Liver (tissue), 9 donors: ENCODE measurements around the gene TGFBR3L. TPM values are rescaled to one million over a fixed set of nuclear protein-coding genes. Genes with fewer than 3 reads are reported as not detected.

ENCODE experiments used
- DNase-seq: peaks from one replicate; pipeline ENCODE4 v3.0.0-alpha.2; 2017; ENCODE audit warnings: low spot score
- H3K27ac ChIP-seq, 2 donors: one replicate each; pipeline ENCODE4 v1.7.0; 2013; ENCODE audit warnings: inconsistent platforms in 2 of 2, low read length in 2 of 2, control low read depth in 1 of 2, low read depth in 1 of 2, mild to moderate bottlenecking in 1 of 2
- H3K27me3 ChIP-seq, 4 donors: one replicate each; pipeline versions ENCODE4 v1.6.1 to v1.7.0; 2013; ENCODE audit warnings: low read length in 3 of 4, inconsistent platforms in 1 of 4, mild to moderate bottlenecking in 1 of 4, moderate library complexity in 1 of 4; ENCODE audit not compliant: control insufficient read depth in 4 of 4, insufficient read depth in 4 of 4
- H3K36me3 ChIP-seq, 4 donors: one replicate each; pipeline versions ENCODE4 v1.6.1 to v1.7.0; 2013; ENCODE audit warnings: low read length in 3 of 4, mild to moderate bottlenecking in 3 of 4, low read depth in 1 of 4, moderate library complexity in 1 of 4; ENCODE audit not compliant: control insufficient read depth in 4 of 4, insufficient read depth in 3 of 4
- H3K4me1 ChIP-seq, 4 donors: one replicate each; pipeline versions ENCODE4 v1.6.1 to v1.7.0; 2013; ENCODE audit warnings: low read length in 3 of 4, mild to moderate bottlenecking in 3 of 4, moderate library complexity in 1 of 4; ENCODE audit not compliant: control insufficient read depth in 4 of 4, insufficient read depth in 4 of 4
- H3K4me3 ChIP-seq, 3 donors: one replicate each; pipeline versions ENCODE4 v1.6.1 to v1.7.0; 2013; ENCODE audit warnings: low read length in 3 of 3, control low read depth in 1 of 3, low read depth in 1 of 3, mild to moderate bottlenecking in 1 of 3
- H3K9ac ChIP-seq, 2 donors: one replicate each; pipeline ENCODE4 v1.7.0; 2013; ENCODE audit warnings: low read length in 2 of 2, mild to moderate bottlenecking in 2 of 2, moderate library complexity in 2 of 2, control low read depth in 1 of 2, low read depth in 1 of 2
- H3K9me3 ChIP-seq, 4 donors: one replicate each; pipeline versions ENCODE4 v1.6.1 to v1.7.0; 2013; ENCODE audit warnings: low read length in 3 of 4; ENCODE audit not compliant: control insufficient read depth in 4 of 4
- EGR1 ChIP-seq, 2 donors: IDR thresholded peaks; 2 replicates each; pipeline ENCODE4 v1.6.1; 2016 to 2018; ENCODE audit warnings: antibody characterized with exemption in 2 of 2, low read depth in 2 of 2
- FOXA1 ChIP-seq: IDR thresholded peaks from 2 replicates; pipeline ENCODE4 v1.6.1; 2016; ENCODE audit warnings: antibody characterized with exemption
- FOXA2 ChIP-seq: IDR thresholded peaks from 2 replicates; pipeline ENCODE4 v1.6.1; 2016; ENCODE audit warnings: antibody characterized with exemption
- GABPA ChIP-seq, 2 donors: IDR thresholded peaks in 1 of 2; conservative IDR thresholded peaks in 1 of 2; 2 replicates each; pipeline ENCODE4 v1.6.1; 2016; ENCODE audit warnings: antibody characterized with exemption in 2 of 2, mild to moderate bottlenecking in 1 of 2, moderate library complexity in 1 of 2
- HNF4A ChIP-seq, 2 donors: conservative IDR thresholded peaks; 2 replicates each; pipeline ENCODE4 v1.6.1; 2016; ENCODE audit warnings: antibody characterized with exemption in 2 of 2, mild to moderate bottlenecking in 2 of 2
- JUND ChIP-seq, 2 donors: IDR thresholded peaks; 2 replicates each; pipeline ENCODE4 v1.6.1; 2016; ENCODE audit warnings: antibody characterized with exemption in 2 of 2
- MAX ChIP-seq: IDR thresholded peaks from 2 replicates; pipeline ENCODE4 v1.6.1; 2016; ENCODE audit warnings: antibody characterized with exemption
- RAD21 ChIP-seq, 2 donors: IDR thresholded peaks; 2 replicates each; pipeline ENCODE4 v1.6.1; 2016; ENCODE audit warnings: antibody characterized with exemption in 2 of 2, mild to moderate bottlenecking in 2 of 2
- RXRA ChIP-seq, 2 donors: IDR thresholded peaks; 2 replicates each; pipeline ENCODE4 v1.6.1; 2017 to 2018; ENCODE audit warnings: antibody characterized with exemption in 2 of 2, mild to moderate bottlenecking in 1 of 2
- SP1 ChIP-seq: IDR thresholded peaks from 2 replicates; pipeline ENCODE4 v1.6.1; 2018; ENCODE audit warnings: antibody characterized with exemption, mild to moderate bottlenecking
- TAF1 ChIP-seq: conservative IDR thresholded peaks from 2 replicates; pipeline ENCODE4 v1.6.1; 2016; ENCODE audit warnings: antibody characterized with exemption, mild to moderate bottlenecking
- YY1 ChIP-seq: IDR thresholded peaks from 2 replicates; pipeline ENCODE4 v1.6.1; 2016; ENCODE audit warnings: antibody characterized with exemption, mild to moderate bottlenecking
- ZBTB33 ChIP-seq: IDR thresholded peaks from 2 replicates; pipeline ENCODE4 v1.6.1; 2016; ENCODE audit warnings: antibody characterized with exemption
- whole genome bisulfite sequencing: extraction: QIAGEN DNeasy Blood & Tissue Kit; methylation state at CpG from one replicate; pipeline ENCODE4 v1.1.7; 2013; 5-methylcytosine and 5-hydroxymethylcytosine counted together
- polyA plus RNA-seq, 2 donors: library from polyadenylated mRNA; stranded (reverse) in 1 of 2; unstranded in 1 of 2; fragments of 200-250 nt in 1 of 2; fragments of >200 nt in 1 of 2; fragmentation: Nextera tagmentation in 1 of 2; extraction: Ambion mirVana in 1 of 2; gene quantifications; one replicate each; pipeline versions ENCODE4 v1.2.1 to v1.2.3, GENCODE V29; 2013 to 2015
- total RNA-seq, 2 donors: library from RNA; depleted of rRNA; stranded (reverse); fragments of >200 nt; gene quantifications; one replicate each; pipeline ENCODE4 v1.2.3, GENCODE V29; 2014
- TF ChIP-seq, protein P1 (sequence below): fragments of 150-350 bp; IDR thresholded peaks from 2 replicates; pipeline ENCODE4 v1.5.1; 2017; ENCODE audit warnings: improper control_type of control experiment, low read depth, low read length; ENCODE audit not compliant: missing input control
- TF ChIP-seq, protein P2 (sequence below): IDR thresholded peaks from 2 replicates; pipeline ENCODE4 v1.6.1; 2016; ENCODE audit warnings: antibody characterized with exemption
- donor health status: healthy.
- donor health status: healthy.
- donor health status: healthy.
- donor health status: healthy.
- donor health status: healthy.

TGFBR3L gene
- total and polyA plus RNA-seq, 4 donors: 0.32 to 2.5 (median 0.36) TPM; not detected in 1

DNA sequence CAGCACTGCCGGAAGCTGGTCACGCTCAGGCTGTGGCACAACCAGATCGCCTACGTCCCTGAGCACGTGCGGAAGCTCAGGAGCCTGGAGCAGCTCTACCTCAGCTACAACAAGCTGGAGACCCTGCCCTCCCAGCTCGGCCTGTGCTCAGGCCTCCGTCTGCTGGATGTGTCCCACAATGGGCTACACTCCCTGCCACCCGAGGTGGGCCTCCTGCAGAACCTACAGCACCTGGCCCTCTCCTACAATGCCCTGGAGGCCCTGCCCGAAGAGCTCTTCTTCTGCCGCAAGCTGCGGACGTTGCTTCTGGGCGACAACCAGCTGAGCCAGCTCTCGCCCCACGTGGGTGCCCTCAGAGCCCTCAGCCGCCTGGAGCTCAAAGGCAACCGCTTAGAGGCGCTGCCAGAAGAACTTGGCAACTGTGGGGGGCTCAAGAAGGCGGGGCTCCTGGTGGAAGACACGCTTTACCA lies 14.2 kb upstream of the TGFBR3L start:
- Histone ChIP-seq H3K4me1 (peaks cover 9 to 36% (median 25%) of the 10 kb centered on the region in 4 donors), H3K9me3 (no peaks in the 10 kb centered on the region), H3K4me3 (no peak overlapping the region), H3K27me3 (no peaks in the 10 kb centered on the region), H3K36me3 (no peaks in the 10 kb centered on the region), H3K9ac (no peak overlapping the region), H3K27ac (no peak overlapping the region)
- TF ChIP-seq RXRA (IDR thresholded peaks at IDR 0.05): no peak
- TF ChIP-seq, protein P1, sequence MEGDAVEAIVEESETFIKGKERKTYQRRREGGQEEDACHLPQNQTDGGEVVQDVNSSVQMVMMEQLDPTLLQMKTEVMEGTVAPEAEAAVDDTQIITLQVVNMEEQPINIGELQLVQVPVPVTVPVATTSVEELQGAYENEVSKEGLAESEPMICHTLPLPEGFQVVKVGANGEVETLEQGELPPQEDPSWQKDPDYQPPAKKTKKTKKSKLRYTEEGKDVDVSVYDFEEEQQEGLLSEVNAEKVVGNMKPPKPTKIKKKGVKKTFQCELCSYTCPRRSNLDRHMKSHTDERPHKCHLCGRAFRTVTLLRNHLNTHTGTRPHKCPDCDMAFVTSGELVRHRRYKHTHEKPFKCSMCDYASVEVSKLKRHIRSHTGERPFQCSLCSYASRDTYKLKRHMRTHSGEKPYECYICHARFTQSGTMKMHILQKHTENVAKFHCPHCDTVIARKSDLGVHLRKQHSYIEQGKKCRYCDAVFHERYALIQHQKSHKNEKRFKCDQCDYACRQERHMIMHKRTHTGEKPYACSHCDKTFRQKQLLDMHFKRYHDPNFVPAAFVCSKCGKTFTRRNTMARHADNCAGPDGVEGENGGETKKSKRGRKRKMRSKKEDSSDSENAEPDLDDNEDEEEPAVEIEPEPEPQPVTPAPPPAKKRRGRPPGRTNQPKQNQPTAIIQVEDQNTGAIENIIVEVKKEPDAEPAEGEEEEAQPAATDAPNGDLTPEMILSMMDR: no peak
- no peak for TF ChIP-seq SP1
- TF ChIP-seq, protein P2, sequence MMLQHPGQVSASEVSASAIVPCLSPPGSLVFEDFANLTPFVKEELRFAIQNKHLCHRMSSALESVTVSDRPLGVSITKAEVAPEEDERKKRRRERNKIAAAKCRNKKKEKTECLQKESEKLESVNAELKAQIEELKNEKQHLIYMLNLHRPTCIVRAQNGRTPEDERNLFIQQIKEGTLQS: no peak
- no peak for TF ChIP-seq YY1
- no peak for TF ChIP-seq ZBTB33
- no peak for TF ChIP-seq MAX
- TF ChIP-seq GABPA (IDR thresholded peaks at IDR 0.05 in 1 of 2, conservative IDR thresholded peaks at IDR 0.05 in 1 of 2): no peak
- TF ChIP-seq EGR1 (IDR thresholded peaks at IDR 0.05; ENCODE audit: low read depth in 2 of 2): no peak
- no peak for TF ChIP-seq TAF1
- no peak for TF ChIP-seq FOXA1
- TF ChIP-seq JUND (IDR thresholded peaks at IDR 0.05): no peak
- TF ChIP-seq FOXA2: no peak
- WGBS: 93% methylated on average over 21 of the region's 21 CpGs
- DNase-seq: no peak

DNA sequence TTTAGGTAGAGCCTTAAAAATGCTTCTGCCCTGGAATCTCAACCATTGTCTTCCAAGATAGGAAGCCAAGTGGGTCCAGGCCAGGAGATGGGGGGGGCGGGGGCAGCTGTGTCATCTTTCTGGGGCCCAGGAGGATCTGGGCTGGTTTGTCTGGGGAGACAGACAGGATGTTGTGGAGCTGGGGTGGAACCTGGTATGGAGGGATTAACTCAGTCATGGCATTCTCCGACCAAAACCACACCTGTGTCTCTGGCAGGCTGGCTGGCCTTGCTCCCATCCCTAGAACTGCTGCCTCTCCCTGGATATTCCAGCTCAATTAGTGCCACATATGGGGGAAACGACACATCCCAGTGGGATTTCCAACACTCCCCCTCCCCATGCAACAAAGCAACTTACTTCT lies 13.7 kb upstream of the TGFBR3L start:
- H3K4me1 ChIP-seq: peaks cover 9 to 40% (median 27%) of the 10 kb centered on the region in 4 donors
- H3K36me3 ChIP-seq: no peaks in the 10 kb centered on the region
- no peaks in the 10 kb centered on the region for H3K9me3 ChIP-seq
- no peak overlapping the region for H3K4me3 ChIP-seq
- DNase-seq: no peak
- H3K9ac ChIP-seq: no peak overlapping the region
- WGBS: 93% methylated on average over 3 of the region's 3 CpGs
- no peak overlapping the region for H3K27ac ChIP-seq
- no peaks in the 10 kb centered on the region for H3K27me3 ChIP-seq
- TF ChIP-seq FOXA2: no peak
- TF ChIP-seq MAX: no peak
- TF ChIP-seq RAD21 (IDR thresholded peaks at IDR 0.05): no peak
- TF ChIP-seq GABPA (IDR thresholded peaks at IDR 0.05 in 1 of 2, conservative IDR thresholded peaks at IDR 0.05 in 1 of 2): no peak
- no peak for TF ChIP-seq HNF4A (conservative IDR thresholded peaks at IDR 0.05)
